ENCODE measurements around the gene RRAGD.

Gene RRAGD

DNA sequence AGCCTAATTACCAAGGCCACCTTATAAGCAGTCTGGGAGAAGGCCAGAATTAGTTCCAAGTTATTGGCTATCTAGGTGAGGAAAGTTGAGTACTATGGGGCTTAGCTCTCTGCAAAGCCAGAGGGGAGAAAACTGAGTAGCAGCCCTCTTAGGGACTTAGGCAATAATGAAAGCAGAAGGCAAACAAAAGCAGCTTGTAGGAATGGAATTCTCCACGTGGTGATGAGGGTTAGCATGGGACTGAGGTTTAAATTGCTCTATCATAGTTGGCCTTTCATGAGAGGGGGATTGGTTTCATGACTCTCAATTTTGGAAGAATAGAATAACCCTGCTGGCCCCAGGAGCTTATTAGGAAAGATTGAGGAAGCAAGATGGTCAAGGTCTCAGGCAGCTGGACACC is 52.5 kb downstream of the RRAGD start:
- Histone ChIP-seq H3K79me2 (ENCODE audit: insufficient read depth, low read length) (peaks cover 4% of the 10 kb centered on the region; the same call in 1 of the 2 replicates), H3K4me3 (ENCODE audit: insufficient read depth, low read length, poor library complexity, severe bottlenecking) (no peak overlapping the region), H3K27me3 (ENCODE audit: low read length) (no peaks in the 10 kb centered on the region), H3K9me3 (ENCODE audit: insufficient read depth, low read length) (no peaks in the 10 kb centered on the region), H3F3A (ENCODE audit: insufficient read depth) (peaks cover 57% of the 10 kb centered on the region), H2AFZ (ENCODE audit: low read depth, low read length, severe bottlenecking) (no peak overlapping the region), H3K4me2 (ENCODE audit: low read depth, low read length, poor library complexity, severe bottlenecking) (peak overlapping the region; percentile 100), H4K20me1 (ENCODE audit: low read depth, low read length) (no peaks in the 10 kb centered on the region), H3K9ac (ENCODE audit: low read length) (peak overlapping the region; percentile 49; the same call in 1 of the 2 replicates), H3K9me2 (replicated peaks; ENCODE audit: insufficient read depth, low read length) (no peaks in the 10 kb centered on the region), H3K27ac (ENCODE audit: low read depth, low read length) (peak overlapping the region; percentile 100), H3K36me3 (ENCODE audit: low read length) (no peaks in the 10 kb centered on the region)
- TF ChIP-seq, protein P1, sequence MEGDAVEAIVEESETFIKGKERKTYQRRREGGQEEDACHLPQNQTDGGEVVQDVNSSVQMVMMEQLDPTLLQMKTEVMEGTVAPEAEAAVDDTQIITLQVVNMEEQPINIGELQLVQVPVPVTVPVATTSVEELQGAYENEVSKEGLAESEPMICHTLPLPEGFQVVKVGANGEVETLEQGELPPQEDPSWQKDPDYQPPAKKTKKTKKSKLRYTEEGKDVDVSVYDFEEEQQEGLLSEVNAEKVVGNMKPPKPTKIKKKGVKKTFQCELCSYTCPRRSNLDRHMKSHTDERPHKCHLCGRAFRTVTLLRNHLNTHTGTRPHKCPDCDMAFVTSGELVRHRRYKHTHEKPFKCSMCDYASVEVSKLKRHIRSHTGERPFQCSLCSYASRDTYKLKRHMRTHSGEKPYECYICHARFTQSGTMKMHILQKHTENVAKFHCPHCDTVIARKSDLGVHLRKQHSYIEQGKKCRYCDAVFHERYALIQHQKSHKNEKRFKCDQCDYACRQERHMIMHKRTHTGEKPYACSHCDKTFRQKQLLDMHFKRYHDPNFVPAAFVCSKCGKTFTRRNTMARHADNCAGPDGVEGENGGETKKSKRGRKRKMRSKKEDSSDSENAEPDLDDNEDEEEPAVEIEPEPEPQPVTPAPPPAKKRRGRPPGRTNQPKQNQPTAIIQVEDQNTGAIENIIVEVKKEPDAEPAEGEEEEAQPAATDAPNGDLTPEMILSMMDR (IDR thresholded peaks at IDR 0.05; ENCODE audit: insufficient read depth, low read length, poor library complexity, severe bottlenecking): no peak
- no peak for TF ChIP-seq EZH2phosphoT487 (conservative IDR thresholded peaks at IDR 0.05; ENCODE audit: low read length)

DNA sequence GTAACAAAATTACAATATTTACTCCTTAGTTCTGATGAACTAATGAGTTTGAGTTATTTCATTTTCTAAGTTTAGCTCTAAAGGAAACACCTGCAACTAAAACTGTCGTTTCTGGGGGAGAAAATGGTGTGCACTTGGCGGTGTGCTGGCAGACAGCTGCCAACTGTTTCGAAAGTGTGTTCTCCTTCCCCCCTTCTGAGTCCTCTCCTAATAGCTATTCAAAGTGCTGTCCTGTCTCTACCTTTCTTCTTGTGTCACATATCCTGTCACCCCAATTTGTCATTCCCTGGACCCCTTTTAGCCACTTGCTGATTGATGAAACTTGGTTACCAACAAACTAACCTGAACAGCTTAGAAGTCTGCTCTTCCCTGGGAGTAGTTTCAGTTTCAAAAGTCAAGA is 54.7 kb downstream of the RRAGD start:
- H3K36me3 ChIP-seq (ENCODE audit: low read length): no peaks in the 10 kb centered on the region
- no peaks in the 10 kb centered on the region for H4K20me1 ChIP-seq (ENCODE audit: low read depth, low read length)
- H2AFZ ChIP-seq (ENCODE audit: low read depth, low read length, severe bottlenecking): no peak overlapping the region
- H3K9me2 ChIP-seq (replicated peaks; ENCODE audit: insufficient read depth, low read length): no peaks in the 10 kb centered on the region
- peak overlapping the region; percentile 100 for H3K4me2 ChIP-seq (ENCODE audit: low read depth, low read length, poor library complexity, severe bottlenecking)
- H3K4me3 ChIP-seq (ENCODE audit: insufficient read depth, low read length, poor library complexity, severe bottlenecking): peak overlapping the region; percentile 15
- peak overlapping the region; percentile 100 for H3K27ac ChIP-seq (ENCODE audit: low read depth, low read length)
- H3K27me3 ChIP-seq (ENCODE audit: low read length): no peaks in the 10 kb centered on the region
- peaks cover 20% of the 10 kb centered on the region for H3K79me2 ChIP-seq (ENCODE audit: insufficient read depth, low read length)
- H3K9me3 ChIP-seq (ENCODE audit: insufficient read depth, low read length): no peaks in the 10 kb centered on the region
- peak overlapping the region; percentile 97 for H3K9ac ChIP-seq (ENCODE audit: low read length)
- TF ChIP-seq EZH2phosphoT487 (conservative IDR thresholded peaks at IDR 0.05; ENCODE audit: low read length): no peak
- TF ChIP-seq, protein P1 (IDR thresholded peaks at IDR 0.05; ENCODE audit: insufficient read depth, low read length, poor library complexity, severe bottlenecking): no peak
- H3F3A ChIP-seq (ENCODE audit: insufficient read depth): peaks cover 70% of the 10 kb centered on the region

DNA sequence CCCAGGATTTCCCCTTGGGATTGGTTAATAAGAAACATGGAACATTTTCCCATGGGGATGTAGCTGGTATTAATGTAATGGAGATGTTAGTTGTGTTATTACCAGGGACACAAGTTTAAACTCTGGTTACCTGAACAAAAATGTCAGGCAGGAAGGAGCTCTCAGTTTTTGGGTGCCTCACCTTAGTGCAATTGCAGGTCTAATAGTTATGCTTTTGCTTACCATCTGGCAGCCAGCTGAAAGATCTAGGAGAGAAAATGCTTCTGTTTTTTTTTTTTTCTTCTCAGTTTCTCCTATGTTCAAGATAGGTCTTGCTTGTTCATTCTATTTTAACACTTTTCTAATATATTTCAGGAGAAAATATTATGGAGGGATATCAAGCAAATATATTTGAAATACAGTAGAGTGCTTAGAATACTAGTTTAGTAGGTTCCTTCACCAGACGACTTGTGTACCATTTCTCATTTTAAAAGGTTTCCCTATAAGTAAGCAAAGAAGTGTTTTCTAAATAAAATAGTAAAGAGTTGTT is 55.4 kb downstream of the RRAGD start:
- no peaks in the 10 kb centered on the region for H3K9me2 ChIP-seq (replicated peaks; ENCODE audit: insufficient read depth, low read length)
- peaks cover 26% of the 10 kb centered on the region for H3K79me2 ChIP-seq (ENCODE audit: insufficient read depth, low read length)
- peak overlapping the region; percentile 100 for H3K27ac ChIP-seq (ENCODE audit: low read depth, low read length)
- no peaks in the 10 kb centered on the region for H4K20me1 ChIP-seq (ENCODE audit: low read depth, low read length)
- peak overlapping the region; percentile 100 for H3K4me2 ChIP-seq (ENCODE audit: low read depth, low read length, poor library complexity, severe bottlenecking)
- peak overlapping the region; percentile 97 for H3K9ac ChIP-seq (ENCODE audit: low read length)
- peaks cover 5% of the 10 kb centered on the region; the same call in 1 of the 2 replicates for H3K36me3 ChIP-seq (ENCODE audit: low read length)
- H2AFZ ChIP-seq (ENCODE audit: low read depth, low read length, severe bottlenecking): no peak overlapping the region
- TF ChIP-seq EZH2phosphoT487 (conservative IDR thresholded peaks at IDR 0.05; ENCODE audit: low read length): no peak
- TF ChIP-seq, protein P1 (IDR thresholded peaks at IDR 0.05; ENCODE audit: insufficient read depth, low read length, poor library complexity, severe bottlenecking): no peak
- H3K27me3 ChIP-seq (ENCODE audit: low read length): no peaks in the 10 kb centered on the region
- H3K4me3 ChIP-seq (ENCODE audit: insufficient read depth, low read length, poor library complexity, severe bottlenecking): peak overlapping the region; percentile 46
- peaks cover 75% of the 10 kb centered on the region for H3F3A ChIP-seq (ENCODE audit: insufficient read depth)
- H3K9me3 ChIP-seq (ENCODE audit: insufficient read depth, low read length): no peaks in the 10 kb centered on the region
